GM19238 (cell line): ENCODE data around the gene CTNND2.

Experiments used
- DNase-seq: peaks from one replicate; pipeline ENCODE4 v3.0.0; 2011; ENCODE audit warnings: low spot score; ENCODE audit not compliant: insufficient read length

Gene CTNND2

DNA sequence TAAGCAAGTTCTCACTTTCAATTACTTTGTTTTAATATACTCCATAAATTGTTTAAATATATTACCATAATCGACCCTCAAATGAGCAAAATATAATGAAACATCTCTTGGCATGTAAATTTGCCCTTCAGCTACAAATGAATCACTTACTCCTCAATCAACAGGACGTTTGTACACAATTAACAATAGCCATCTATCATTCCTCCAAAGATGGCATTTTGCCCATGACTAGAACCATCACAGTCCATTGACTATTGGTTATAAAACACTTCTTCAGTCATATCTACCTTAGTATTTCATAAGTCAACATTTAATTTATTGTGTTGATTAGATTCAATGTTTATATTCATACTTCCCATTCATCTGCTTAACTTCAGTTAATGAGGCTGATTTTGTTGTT lies 127.2 kb downstream of the CTNND2 start:
- no peak for DNase-seq

DNA sequence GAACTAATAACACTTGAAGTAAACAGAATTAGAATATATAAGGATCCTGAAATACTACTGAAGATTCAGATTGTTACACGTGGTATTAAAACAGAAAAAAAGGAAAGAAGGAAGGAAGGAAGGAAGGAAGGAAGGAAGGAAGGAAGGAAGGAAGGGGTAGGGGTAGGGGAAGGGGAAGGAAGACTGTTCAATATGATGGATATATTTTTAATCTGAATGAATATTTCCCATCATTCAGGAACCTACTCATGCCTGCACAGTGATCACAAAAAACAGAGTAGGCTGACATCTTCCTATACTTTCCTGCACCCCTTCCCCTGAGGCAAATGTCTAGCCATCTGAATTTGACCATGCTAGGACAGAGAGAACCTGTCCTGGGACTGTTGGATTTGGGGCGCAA lies 133.9 kb downstream of the CTNND2 start:
- DNase-seq, result no peak

DNA sequence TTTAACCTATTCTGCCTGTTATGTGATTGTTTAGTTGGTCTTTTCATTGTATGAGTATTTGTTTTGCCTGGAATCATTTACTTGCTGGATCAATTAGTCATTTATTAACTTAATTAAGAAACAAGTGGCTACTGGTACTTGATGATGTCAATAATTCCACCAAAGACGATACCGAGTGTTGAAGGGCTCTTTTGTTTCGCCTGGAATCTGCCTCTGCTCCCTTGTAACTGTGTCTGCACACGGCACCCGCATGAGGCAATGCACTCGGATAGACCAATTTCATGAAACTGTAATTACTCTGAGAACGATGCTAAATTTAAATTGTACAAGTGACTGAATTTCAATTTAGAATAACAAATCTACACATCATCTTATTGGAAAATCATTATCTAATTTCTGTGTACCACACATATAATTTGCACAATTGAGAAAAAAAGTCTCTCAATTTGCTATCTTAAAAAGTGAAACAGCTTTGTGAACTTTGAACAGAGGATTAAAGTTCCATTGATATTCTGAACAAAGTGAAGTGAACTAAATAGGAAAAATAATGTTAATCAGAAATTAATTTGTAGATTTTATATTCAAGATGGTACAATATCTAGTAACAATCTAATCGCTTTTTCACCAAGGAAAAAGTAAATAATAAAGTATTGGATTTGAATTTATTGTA lies 143.2 kb downstream of the CTNND2 start:
- DNase-seq, result no peak

DNA sequence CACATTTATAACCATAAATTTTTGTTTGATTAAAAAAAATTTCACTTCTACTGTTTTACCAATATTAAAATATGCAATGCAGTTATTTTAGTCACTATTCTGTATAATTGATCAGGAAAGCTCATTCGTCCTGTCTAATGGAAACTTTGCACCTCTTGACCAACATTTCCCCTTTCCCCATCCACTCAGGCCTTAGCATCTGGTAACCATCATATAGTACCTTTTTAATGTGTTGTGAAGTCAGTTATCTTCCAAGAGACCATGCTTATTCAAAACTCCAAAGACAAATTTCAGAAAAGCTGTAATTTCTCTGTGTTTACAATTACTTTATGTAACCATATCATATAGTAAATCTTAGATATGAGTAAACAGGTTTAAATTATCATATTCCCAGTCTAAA lies 145.9 kb downstream of the CTNND2 start:
- no peak for DNase-seq

DNA sequence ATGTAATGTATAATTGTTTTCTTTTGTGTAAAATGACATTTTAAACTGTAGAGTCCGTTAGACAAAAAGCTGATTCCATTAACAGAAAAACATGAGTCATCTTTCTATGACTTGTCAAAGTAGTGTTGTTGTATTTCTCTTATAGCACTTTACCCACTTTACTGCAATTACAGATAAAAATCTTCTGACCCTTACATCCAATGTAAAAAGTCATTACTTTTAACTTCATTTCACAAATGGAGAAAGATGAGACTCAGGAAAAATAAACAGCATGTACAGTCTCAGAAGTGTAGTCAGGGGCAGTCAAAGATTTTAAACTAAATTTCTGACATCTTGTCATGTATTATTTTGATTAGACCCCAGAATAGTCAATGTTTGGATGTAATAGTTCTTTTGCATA lies 146.6 kb downstream of the CTNND2 start:
- DNase-seq, result no peak

DNA sequence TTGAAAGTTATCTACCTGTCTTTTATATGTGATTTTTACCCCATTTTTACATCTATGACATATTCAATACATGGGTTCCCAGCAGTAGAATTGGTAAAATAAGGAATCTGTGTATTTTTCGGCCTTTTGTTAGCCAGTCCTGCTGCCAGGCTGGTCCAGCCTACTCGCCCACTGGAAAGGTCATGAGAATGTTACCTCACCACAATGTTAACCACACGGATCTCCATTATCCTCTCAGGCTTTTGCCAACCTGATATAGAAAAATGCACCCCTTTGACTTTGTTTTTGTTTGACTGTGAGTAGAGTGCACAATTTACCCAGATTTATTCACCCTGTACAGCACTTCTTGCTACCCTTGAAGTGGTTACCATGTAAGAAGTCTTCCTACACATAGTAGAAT lies 167.2 kb downstream of the CTNND2 start:
- no peak for DNase-seq

DNA sequence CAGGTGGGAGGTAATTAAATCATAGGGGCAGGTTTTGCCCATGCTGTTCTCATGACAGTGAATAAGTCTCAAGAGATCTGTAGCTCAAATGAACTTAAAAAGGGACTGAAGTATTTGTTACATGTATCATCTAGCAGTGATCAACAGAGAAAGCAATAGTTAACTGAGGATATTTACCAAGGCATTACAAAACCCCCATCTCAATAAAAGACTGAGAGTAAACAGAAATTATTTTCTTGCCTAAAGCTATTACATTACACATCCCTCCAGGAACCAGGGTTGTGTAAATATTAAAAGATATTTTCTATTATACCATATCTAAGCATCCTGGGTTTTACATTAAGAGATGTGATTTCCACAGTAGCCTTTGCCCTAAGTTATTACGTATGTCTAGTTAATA lies 169.9 kb downstream of the CTNND2 start:
- no peak for DNase-seq

DNA sequence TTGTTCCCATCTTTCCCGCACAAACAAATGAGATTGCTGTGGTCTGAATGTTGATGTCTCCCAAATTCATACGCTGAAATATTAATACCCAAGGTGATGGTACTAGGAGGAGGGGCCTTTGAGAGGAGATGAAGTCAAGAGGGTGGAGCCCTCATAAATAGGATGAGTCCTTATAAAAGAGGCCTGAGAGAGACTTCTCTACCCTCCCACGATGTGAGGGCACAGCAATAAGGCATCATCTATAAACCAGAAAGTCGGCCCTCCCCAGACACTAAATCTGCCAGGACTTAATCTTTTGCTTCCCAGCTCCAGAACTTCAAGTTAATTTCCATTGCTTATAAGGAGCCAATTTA lies 170.4 kb downstream of the CTNND2 start:
- no peak for DNase-seq

DNA sequence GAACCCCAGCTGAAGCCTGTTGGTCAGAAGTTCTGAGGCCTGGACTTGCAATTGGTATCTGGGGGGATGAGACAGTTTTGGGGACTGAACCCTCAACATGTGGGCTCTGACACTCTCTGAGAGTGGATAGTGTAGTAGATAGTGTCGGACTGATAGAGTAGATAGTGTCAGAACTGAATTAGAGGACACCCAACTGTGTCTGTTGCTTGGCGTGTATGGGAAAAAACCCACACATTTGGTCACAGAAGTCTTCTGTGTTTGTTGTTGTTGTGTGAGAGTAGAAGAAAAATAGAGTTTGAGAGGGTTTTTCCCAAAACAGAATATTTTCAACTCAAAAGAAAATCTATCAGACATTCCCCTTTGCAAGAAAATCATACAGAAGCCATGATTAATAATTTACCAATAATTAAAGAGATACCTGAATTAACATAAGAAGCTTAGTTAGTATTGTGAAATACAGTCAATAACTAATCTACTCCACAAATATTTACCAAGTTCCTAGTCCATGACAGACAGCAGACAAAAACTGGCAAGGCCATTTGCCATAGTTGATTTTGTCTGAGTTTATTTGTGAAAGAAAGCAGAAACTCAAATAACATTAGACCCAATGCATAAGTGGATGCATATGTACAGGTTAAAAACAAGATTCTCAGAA lies 170.9 kb downstream of the CTNND2 start:
- no peak for DNase-seq

DNA sequence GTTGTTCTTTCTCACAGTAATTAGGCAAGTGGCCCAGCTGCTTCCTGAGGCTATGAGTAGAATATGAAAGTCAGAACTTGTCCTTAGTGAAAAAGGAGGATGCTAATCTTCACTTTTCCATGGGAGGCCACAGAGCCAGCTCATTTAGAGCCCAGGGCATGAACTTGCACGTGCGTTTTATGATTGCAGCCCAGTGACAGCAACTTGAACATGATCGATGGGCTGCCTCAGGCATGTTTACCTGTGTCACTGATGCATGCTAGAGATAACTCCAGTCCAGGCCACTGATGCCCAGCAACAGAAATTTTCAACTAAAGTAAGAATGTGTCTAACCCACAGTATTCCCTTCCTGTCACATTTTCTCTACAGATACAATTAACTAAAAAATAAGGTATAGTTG lies 179.3 kb downstream of the CTNND2 start:
- DNase-seq, result no peak

DNA sequence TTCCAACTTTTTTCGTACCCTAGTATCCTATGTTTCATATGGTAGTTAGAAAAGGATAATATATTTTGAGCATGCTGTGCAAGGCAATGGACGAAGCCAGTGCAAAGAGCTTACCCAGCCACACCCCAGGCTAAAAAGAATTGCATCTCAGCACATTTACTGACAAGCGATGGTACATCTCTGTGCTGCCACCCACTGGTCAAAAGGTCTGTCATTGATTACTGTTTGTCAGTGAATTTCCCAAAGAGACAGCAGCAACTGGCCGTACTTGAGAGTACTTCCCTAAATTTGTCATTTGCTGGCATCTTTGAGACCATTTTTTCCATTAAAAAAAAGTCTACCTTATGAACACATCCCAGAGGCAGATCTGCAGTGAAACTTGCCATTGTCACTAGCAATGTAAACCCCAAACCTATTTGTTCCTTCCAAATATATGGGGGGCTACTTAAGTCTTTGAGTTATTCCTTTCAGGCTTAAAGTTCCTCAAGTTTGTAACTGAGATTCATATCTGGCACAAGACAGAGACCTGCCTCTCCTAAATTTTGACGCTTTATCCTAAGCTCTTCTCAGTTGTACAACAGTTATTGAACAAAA lies 184.3 kb downstream of the CTNND2 start:
- no peak for DNase-seq

DNA sequence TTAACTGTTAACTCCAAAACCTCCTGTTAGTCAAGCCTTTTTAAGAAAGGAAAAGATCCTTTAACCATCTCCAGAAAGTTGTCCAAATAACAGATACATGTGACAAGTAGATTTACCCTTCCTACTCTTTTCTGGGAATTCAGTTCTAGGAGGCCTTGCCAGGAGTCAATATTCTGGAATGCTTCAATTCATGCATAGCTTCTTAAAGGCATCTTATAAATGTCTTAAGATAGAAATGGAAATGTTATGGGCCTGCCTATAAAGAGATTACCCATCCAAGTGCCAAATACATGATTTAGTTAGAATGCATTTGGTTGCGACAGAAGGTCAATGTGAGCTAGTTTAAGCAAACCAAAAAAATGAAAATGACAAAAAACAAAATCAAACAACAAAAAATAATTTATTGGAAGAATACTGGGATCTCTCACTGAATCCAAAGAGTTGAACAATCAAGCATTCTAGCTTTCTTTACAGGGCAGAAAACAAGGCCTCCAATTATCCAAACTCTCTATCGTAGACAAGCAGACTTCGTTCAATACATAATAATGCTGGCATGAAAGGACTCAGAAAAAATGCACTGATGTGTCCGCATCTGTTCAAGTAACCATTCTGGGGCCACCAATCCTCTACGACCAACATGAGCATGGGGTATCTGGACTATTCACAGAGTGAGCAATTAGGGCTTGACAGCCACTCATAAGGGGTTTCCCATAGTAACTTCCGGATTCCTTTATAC lies 188.6 kb downstream of the CTNND2 start:
- DNase-seq, result no peak

DNA sequence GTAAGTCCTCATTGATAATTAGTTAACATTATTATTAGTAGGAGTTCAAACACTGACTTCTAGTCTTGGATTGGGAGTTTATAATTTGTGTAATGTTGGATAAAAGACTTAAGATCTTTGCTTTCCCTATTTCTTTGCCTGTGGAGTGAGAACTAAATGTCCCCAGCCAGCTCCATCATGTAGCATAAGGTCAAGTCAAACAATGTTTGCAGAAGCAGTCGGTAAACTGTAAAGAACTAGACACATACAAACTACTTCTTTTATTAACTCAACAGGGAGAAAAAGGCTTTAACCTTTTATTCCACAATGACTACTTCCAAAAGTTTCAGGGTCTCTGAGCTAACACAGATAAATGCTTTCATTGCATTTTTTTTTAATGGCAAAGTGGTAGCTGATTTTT lies 192.3 kb downstream of the CTNND2 start:
- DNase-seq, result no peak

DNA sequence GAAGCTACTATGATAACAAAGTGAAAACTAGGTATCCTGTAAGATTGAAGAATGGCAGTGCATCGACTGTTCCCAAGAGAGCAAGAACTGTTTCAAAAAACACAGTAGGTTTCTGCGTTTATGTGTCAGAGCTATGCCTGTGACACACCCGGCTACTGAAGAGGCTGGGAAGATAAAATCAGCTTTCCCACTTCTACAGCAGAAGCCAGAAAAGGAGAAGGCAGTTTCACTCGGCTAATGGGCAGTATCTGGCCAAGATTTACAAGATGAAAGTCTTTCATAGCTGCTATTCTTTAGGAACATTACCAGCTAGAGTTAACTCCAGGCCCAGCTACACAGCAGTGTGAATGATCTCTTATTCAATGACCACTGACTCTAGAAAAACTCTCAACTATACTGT lies 195.2 kb downstream of the CTNND2 start:
- DNase-seq, result no peak

DNA sequence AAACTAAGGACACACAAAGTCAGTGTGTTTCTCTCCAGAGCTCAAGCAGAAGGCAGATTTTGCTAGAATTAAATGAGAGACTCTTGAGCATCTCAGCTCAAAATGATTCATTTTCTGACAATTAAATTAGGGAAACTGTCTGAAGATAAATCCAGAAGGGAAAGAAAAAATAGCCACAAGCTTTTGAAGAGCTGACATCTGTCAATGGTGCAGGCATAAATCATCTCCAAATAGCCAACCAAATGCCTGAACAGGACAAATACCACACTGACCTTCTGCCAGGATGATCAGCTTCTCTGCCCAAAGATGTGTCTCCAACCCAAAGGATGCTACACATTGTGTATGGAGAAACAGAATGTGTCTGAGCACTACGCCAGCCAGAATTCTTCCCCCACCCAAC lies 199.3 kb downstream of the CTNND2 start:
- no peak for DNase-seq

DNA sequence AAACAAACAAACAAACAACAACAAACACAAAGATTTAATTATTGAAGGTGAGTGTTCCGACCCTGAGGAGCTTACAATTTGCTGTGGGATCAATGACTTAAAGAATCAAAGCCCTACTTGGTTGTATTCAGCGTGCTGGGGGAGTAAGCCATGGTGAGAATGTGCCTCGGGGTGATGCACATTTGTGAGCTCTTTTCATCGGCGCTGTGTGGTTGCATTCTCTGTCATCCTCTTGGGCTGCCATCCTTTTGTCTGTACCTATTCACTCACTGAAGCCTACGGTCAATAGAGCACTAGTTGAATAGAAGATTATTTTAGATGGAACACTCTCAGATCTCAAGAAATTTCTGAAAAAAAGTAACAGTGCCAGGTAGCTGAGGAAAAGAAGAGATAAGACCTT lies 203.9 kb downstream of the CTNND2 start:
- DNase-seq, result no peak

DNA sequence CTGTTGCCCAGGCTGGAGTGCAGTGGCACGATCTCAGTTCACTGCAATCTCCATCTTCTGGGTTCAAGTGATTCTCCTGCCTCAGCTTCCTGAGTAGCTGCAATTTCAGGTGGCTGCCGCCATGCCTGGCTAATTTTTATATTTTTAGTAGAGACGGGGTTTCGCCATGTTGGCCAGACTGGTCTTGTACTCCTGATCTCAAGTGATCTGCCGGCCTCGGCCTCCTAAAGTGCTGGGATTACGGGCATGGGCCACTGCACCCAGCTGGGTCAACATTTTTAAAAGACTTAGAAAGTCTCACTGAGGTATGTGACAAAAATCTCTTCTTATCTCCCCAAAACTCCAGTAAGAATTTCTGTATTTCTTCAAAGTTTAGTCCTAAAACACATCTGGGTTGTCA lies 211.6 kb downstream of the CTNND2 start:
- no peak for DNase-seq

DNA sequence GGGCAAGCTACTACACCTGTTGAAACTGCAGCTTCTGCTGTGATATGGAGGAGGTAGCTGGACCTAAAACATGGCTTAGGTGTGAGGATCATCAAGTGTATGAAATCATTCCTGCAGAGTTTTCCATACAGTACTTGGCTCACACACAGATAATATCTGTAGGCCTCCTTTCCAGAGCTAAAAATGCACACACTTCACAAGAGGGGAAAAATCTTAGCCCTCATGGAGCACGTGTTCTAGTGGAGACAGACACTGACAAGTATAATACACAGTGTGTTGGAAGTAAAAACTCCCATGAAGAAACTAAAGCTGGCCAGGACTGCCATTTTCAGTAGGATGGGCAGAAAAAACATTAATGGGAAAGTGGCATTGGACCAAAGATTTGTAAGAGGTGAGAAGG lies 216.7 kb downstream of the CTNND2 start:
- no peak for DNase-seq

DNA sequence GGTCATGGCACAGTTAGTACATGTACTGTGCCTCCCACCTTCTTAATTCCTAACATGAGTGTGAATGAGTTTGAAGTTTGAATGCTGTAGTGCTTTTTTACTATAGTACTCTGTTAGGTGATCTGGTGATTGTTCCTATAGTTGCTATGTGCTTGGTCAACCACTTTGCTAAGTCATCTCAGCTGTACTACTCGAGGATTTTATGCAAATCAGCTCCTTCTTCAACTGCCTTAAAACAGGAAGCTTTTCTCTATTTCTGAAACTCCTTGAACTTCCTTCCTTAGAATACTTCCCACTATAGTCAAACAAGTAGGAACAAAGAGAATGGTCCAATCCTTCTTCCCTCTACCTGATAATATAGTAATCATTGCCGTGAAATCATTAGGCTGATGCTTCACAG lies 219.6 kb downstream of the CTNND2 start:
- no peak for DNase-seq

DNA sequence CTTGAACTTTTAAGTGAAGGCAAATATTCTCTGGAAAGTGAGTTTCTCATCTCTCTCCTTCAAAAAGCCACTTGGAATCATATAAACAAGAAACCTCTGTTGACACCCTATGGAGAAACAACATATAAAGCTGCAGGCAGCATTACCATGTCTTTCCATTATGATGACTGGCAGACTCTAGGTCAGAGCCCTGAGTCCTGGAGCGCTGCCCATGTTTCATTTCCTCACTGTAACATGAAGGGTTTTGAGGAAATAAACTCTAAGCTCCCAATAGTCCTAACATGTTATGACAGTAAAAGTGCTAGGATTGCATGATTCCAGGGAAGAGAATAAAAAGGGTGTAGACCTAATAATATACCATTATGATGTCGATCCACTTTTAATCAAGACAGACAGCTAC lies 220.6 kb downstream of the CTNND2 start:
- DNase-seq, result no peak

DNA sequence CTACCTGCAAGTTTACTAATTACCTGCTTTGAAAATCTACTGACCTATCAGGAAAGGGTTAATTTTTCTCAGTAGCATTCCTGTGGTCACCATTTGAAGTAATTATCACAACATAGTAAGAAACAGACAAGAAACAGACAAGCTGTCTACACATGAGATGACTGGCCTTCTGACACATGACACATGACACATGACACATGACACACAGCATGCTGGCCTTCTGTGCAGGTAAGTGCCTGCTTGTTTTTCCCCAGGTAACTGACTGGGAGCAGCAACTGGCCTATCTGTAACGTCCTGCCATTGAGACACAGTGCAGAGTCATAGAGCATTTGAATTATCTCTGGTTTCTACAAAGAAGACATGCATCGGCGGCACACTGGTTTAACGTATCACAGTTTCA lies 222.4 kb downstream of the CTNND2 start:
- DNase-seq, result no peak

DNA sequence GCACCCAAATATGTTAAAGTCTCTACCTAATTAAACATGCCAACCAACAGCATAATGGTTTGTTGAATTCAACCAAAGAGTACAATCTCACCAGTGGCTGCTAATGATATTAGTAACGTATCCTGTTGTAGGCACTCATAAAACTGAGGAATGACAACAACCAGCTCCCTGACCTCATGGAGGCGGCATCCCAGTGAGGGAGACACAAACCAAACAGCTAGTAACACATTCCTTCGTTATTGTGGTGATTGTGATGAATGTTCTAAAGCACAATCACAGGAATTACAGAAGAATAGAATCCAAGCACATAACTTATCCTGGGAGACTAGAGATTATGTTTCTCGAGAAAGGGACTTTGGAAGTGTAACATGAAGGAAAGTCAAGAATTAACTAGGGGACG lies 224.6 kb downstream of the CTNND2 start:
- no peak for DNase-seq

DNA sequence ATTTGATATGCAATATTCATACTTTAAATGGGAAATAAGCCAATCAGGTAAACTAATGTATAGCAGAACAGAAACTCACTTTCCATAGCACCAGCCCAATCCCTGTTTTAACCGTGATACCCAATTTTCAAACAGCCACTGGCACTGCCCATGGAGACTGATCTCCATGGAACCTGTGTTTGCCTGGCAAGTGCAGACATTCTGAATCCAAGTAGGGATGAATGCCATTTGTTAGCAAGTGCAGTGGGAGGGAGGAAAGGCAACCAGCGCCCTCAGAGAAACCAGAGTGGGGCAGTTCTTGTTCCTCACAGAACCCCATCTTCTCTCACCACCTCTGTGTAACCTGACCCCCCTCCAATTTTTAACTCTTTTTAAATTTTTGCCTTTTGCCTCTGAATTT lies 229.1 kb downstream of the CTNND2 start:
- no peak for DNase-seq
